HepG2 (cell line): ENCODE data around the gene CORO7.

Experiments
- JUNB ChIP-seq: sonication (generic); formaldehyde crosslinking; IDR thresholded peaks from 2 replicates; pipeline ENCODE4 v1.8.0; 2022; ENCODE audit warnings: missing genetic modification reagents, mild to moderate bottlenecking, borderline replicate concordance
- POLR2AphosphoS2 ChIP-seq: IDR thresholded peaks from 2 replicates; pipeline ENCODE4 v1.6.1; 2011; ENCODE audit warnings: low read depth, low read length, improper control_type of control experiment
- POLR2AphosphoS5 ChIP-seq: IDR thresholded peaks from 2 replicates; pipeline ENCODE4 v1.6.1; 2012; ENCODE audit warnings: low read depth, low read length
- SMARCC2 ChIP-seq: fragments of 450-650 bp; IDR thresholded peaks from 2 replicates; pipeline ENCODE4 v1.6.1; 2017; ENCODE audit warnings: antibody characterized with exemption, mild to moderate bottlenecking
- SP1 ChIP-seq, 2 experiments: fragments of 450-650 bp in 1 of 2; sonication (generic) in 1 of 2; formaldehyde crosslinking in 1 of 2; IDR thresholded peaks; 2 replicates each; pipeline versions ENCODE4 v1.4.0 to v1.6.1; 2016 to 2020; ENCODE audit warnings: missing genetic modification reagents in 1 of 2
- SRF ChIP-seq: IDR thresholded peaks from 2 replicates; pipeline ENCODE4 v1.6.1; 2011; ENCODE audit warnings: mild to moderate bottlenecking, low read depth, low read length, moderate library complexity
- ZBTB49 ChIP-seq: sonication (generic); formaldehyde crosslinking; IDR thresholded peaks from 2 replicates; pipeline ENCODE4 v1.4.0; 2020; ENCODE audit warnings: missing genetic modification reagents, borderline replicate concordance
- ZNF609 ChIP-seq: sonication (generic); formaldehyde crosslinking; IDR thresholded peaks from 2 replicates; pipeline ENCODE4 v1.4.0; 2020; ENCODE audit warnings: mild to moderate bottlenecking, missing genetic modification reagents, borderline replicate concordance

- no peak for TF ChIP-seq POLR2AphosphoS5
- no peak for TF ChIP-seq SRF
- no peak for TF ChIP-seq SP1 (IDR thresholded peaks at IDR 0.05)
- TF ChIP-seq SP1 (CRISPR knock-in tag; IDR thresholded peaks at IDR 0.05), result no peak
- TF ChIP-seq ZNF609 (CRISPR knock-in tag), result no peak
- no peak for TF ChIP-seq JUNB (CRISPR knock-in tag)
- no peak for TF ChIP-seq SMARCC2
- TF ChIP-seq POLR2AphosphoS2, result no peak
- no peak for TF ChIP-seq ZBTB49
Measured at GRCh38 chr16:4376893-4377572, 39.4 kb downstream of the CORO7 start.
